OCI-LY1 (cell line): ENCODE data around the gene TPP1.

Experiments
- H2AFZ ChIP-seq: fragments of 200-600 bp; sonication (generic), shearing (Covaris generic); 2 replicates; pipeline ENCODE4 v1.6.0; 2014; ENCODE audit warnings: antibody characterized with exemption, mild to moderate bottlenecking, low read length
- H3F3A ChIP-seq: fragments of 200-600 bp; sonication (generic), shearing (Covaris generic); 2 replicates; pipeline ENCODE4 v1.6.0; 2014; ENCODE audit warnings: mild to moderate bottlenecking, antibody characterized with exemption, low read length, moderate library complexity; ENCODE audit not compliant: insufficient read depth
- H3K27ac ChIP-seq: fragments of 200-600 bp; sonication (generic); 2 replicates; pipeline ENCODE4 v1.5.1; 2014; ENCODE audit warnings: low read length, mixed run types, mild to moderate bottlenecking, low read depth; ENCODE audit not compliant: poor library complexity, severe bottlenecking
- H3K27me3 ChIP-seq: fragments of 200-600 bp; sonication (generic); 2 replicates; pipeline ENCODE4 v1.6.0; 2014; ENCODE audit warnings: antibody characterized with exemption, mild to moderate bottlenecking, low read length, moderate library complexity; ENCODE audit not compliant: insufficient read depth
- H3K36me3 ChIP-seq: fragments of 200-600 bp; sonication (generic); 2 replicates; pipeline ENCODE4 v1.6.1; 2014; ENCODE audit warnings: mild to moderate bottlenecking, antibody characterized with exemption, low read length, moderate library complexity, mixed read lengths; ENCODE audit not compliant: insufficient read depth
- H3K4me1 ChIP-seq: fragments of 200-600 bp; sonication (generic); 2 replicates; pipeline ENCODE4 v1.5.1; 2014; ENCODE audit warnings: mild to moderate bottlenecking, low read length, moderate library complexity; ENCODE audit not compliant: insufficient read depth, severe bottlenecking
- H3K4me2 ChIP-seq: fragments of 200-600 bp; sonication (generic), shearing (Covaris generic); 2 replicates; pipeline ENCODE4 v1.6.1; 2014; ENCODE audit warnings: low read length
- H3K4me3 ChIP-seq: fragments of 200-600 bp; sonication (generic); 2 replicates; pipeline ENCODE4 v1.5.1; 2014; ENCODE audit warnings: low read length, low read depth, mild to moderate bottlenecking, mixed read lengths; ENCODE audit not compliant: poor library complexity, severe bottlenecking
- H3K79me2 ChIP-seq: fragments of 200-600 bp; shearing (Covaris generic); 2 replicates; pipeline ENCODE4 v1.6.1; 2016; ENCODE audit warnings: mixed run types, low read length, mixed read lengths; ENCODE audit not compliant: insufficient read depth
- H3K9ac ChIP-seq: fragments of 200-600 bp; sonication (generic), shearing (Covaris generic); 2 replicates; pipeline ENCODE4 v1.6.1; 2014; ENCODE audit warnings: mild to moderate bottlenecking, low read length, mixed read lengths
- H3K9me2 ChIP-seq: fragments of 200-600 bp; sonication (generic), shearing (Covaris generic); 2 replicates; pipeline ENCODE4 v1.6.1; 2014; ENCODE audit warnings: low read depth, mild to moderate bottlenecking, low read length, mixed read lengths
- H3K9me3 ChIP-seq: fragments of 200-600 bp; shearing (Covaris generic); 2 replicates; pipeline ENCODE4 v1.6.1; 2014; ENCODE audit warnings: low read length, mixed read lengths
- H4K20me1 ChIP-seq: fragments of 200-600 bp; sonication (generic), shearing (Covaris generic); 2 replicates; pipeline ENCODE4 v1.6.0; 2016; ENCODE audit warnings: mild to moderate bottlenecking, low read length; ENCODE audit not compliant: insufficient read depth
- CTCF ChIP-seq: fragments of 200-600 bp; sonication (generic), shearing (Covaris generic); IDR thresholded peaks from 2 replicates; pipeline ENCODE4 v1.5.1; 2017; ENCODE audit warnings: mild to moderate bottlenecking, antibody characterized with exemption, low read length, moderate library complexity, mixed read lengths
- EZH2 ChIP-seq: fragments of 200-600 bp; sonication (generic), shearing (Covaris generic); IDR thresholded peaks from 2 replicates; pipeline ENCODE4 v1.8.0; 2017; ENCODE audit warnings: borderline replicate concordance, mixed run types, mild to moderate bottlenecking, antibody characterized with exemption, low read length, moderate library complexity, mixed read lengths

TPP1 gene

DNA sequence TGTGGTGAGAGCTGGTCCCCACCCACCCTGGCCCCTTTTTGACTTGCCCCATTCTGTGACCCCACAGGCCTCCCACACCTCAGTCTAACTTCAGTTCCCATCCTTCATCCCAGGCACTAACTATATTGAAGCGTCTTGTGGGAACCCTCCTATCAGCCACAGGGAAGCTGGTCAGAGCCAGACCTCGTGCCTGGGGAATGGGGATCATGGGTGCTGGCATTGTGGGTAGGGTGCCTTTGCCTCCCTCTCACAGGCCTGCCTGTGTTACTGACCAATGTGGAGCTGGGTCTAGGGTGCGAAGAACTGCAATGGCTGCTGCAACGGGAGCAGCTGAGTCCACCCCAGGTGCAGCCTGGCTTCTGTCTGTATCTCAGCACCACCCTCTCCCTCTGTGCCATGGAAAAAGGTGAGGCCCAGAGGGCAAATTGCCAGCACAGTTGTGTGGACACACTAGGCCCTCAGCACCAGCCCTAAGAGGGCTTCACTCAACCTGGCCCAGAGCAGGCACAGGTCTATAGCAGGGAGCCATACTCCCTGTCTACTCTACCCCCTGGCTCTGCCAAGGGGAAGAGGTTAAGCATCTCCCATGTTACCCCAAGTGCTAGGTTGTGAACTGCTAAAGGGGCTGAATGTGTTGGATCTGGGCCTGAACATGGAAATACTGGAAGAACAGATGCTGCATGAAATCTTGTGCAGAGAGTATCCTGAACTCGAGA, 53.1 kb downstream of the TPP1 start:
- Histone ChIP-seq H3K4me3 (no peak overlapping the region), H2AFZ (no peak overlapping the region), H3K79me2 (no peaks in the 10 kb centered on the region), H3K4me1 (no peaks in the 10 kb centered on the region), H3K27me3 (no peaks in the 10 kb centered on the region), H3K4me2 (no peak overlapping the region), H3K27ac (no peak overlapping the region), H3K9ac (no peak overlapping the region), H4K20me1 (no peaks in the 10 kb centered on the region), H3F3A (no peaks in the 10 kb centered on the region), H3K9me3 (no peaks in the 10 kb centered on the region), H3K36me3 (0 out of 2 replicates have a peak, but pooled peaks cover 3% of the 10 kb centered on the region), H3K9me2 (no peaks in the 10 kb centered on the region)
- TF ChIP-seq EZH2, result no peak
- no peak for TF ChIP-seq CTCF

GRCh38 chr11:6565325-6565724, 53.9 kb downstream of the TPP1 start:
- 0 out of 2 replicates have a peak, but pooled peaks cover 3% of the 10 kb centered on the region for H3K36me3 ChIP-seq
- no peaks in the 10 kb centered on the region for H3K4me1 ChIP-seq
- no peak for TF ChIP-seq EZH2
- TF ChIP-seq CTCF, result no peak
- H3K9me3 ChIP-seq, result no peaks in the 10 kb centered on the region
- no peak overlapping the region for H3K9ac ChIP-seq
- no peak overlapping the region for H3K4me2 ChIP-seq
- H3F3A ChIP-seq, result no peaks in the 10 kb centered on the region
- no peak overlapping the region for H3K4me3 ChIP-seq
- no peak overlapping the region for H3K27ac ChIP-seq
- H4K20me1 ChIP-seq, result no peaks in the 10 kb centered on the region
- H2AFZ ChIP-seq, result no peak overlapping the region
- H3K79me2 ChIP-seq, result no peaks in the 10 kb centered on the region
- no peaks in the 10 kb centered on the region for H3K9me2 ChIP-seq
- no peaks in the 10 kb centered on the region for H3K27me3 ChIP-seq

GRCh38 chr11:6563667-6564066, 55.6 kb downstream of the TPP1 start:
- Histone ChIP-seq H3K27ac (no peak overlapping the region), H3K4me2 (no peak overlapping the region), H3F3A (no peaks in the 10 kb centered on the region), H3K9me2 (no peaks in the 10 kb centered on the region), H2AFZ (no peak overlapping the region), H3K9me3 (no peaks in the 10 kb centered on the region), H4K20me1 (no peaks in the 10 kb centered on the region), H3K4me1 (no peaks in the 10 kb centered on the region), H3K9ac (no peak overlapping the region), H3K4me3 (no peak overlapping the region), H3K27me3 (no peaks in the 10 kb centered on the region), H3K36me3 (0 out of 2 replicates have a peak, but pooled peaks cover 3% of the 10 kb centered on the region), H3K79me2 (no peaks in the 10 kb centered on the region)
- TF ChIP-seq EZH2, result no peak

DNA sequence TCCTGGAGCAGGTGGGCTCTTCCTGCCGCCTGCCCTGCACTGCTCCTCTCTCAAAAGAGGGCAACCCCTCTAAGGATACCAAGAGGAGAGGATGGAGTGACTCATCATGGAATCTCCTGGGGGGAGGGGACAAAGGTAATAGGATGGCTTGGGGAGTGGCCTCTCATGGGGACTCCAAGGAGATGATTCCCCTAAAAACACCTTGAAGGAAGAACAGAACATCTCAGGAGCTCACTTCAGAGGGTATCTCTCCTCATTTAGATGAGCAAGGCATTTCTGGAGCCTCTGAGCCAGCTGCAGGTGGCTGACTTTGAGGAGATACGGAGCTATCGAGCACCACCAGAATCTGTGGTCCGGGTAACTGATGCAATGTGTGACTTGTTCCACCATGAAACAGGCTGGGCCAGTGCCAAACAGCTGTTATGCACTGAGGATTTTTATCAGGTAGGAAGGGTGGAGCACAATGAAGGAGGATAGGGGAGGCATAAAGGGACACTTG, 56.1 kb downstream of the TPP1 start:
- H3K36me3 ChIP-seq, result 0 out of 2 replicates have a peak, but pooled peaks cover 3% of the 10 kb centered on the region
- no peaks in the 10 kb centered on the region for H3K79me2 ChIP-seq
- no peak overlapping the region for H3K4me3 ChIP-seq
- H3K9ac ChIP-seq, result no peak overlapping the region
- H3K27ac ChIP-seq, result no peak overlapping the region
- no peaks in the 10 kb centered on the region for H3K9me2 ChIP-seq
- H3F3A ChIP-seq, result no peaks in the 10 kb centered on the region
- no peak overlapping the region for H3K4me2 ChIP-seq
- H3K9me3 ChIP-seq, result no peaks in the 10 kb centered on the region
- no peaks in the 10 kb centered on the region for H3K27me3 ChIP-seq
- no peaks in the 10 kb centered on the region for H3K4me1 ChIP-seq
- H2AFZ ChIP-seq, result no peak overlapping the region
- TF ChIP-seq CTCF (no peak), EZH2 (no peak)
- H4K20me1 ChIP-seq, result no peaks in the 10 kb centered on the region
